K562 (cell line): ENCODE results near the gene MAD1L1.

Source experiments
- CAMTA2 ChIP-seq: fragments of 250-450 bp; sonication (Bioruptor Pico); conservative IDR thresholded peaks from 2 replicates; pipeline ENCODE4 v1.5.1; 2022
- ELF1 ChIP-seq: fragments of 200-800 bp; sonication (Bioruptor generic); IDR thresholded peaks from 2 replicates; pipeline ENCODE4 v1.6.1; 2016; ENCODE audit warnings: missing genetic modification characterization, missing compliant biosample characterization
- MYC ChIP-seq, 2 experiments: fragments of 250-450 bp in 1 of 2; sonication (Bioruptor Pico) in 1 of 2; IDR thresholded peaks; 2 replicates each; pipeline versions ENCODE4 v1.5.1 to v1.6.1; 2012 to 2021; ENCODE audit warnings: low read depth in 2 of 2, borderline replicate concordance in 1 of 2, improper control_type of control experiment in 1 of 2, low read length in 1 of 2, mild to moderate bottlenecking in 1 of 2, moderate library complexity in 1 of 2
- POLR2A ChIP-seq: fragments of 450-650 bp; conservative IDR thresholded peaks from 2 replicates; pipeline ENCODE4 v1.6.1; 2016
- SETDB1 ChIP-seq: IDR thresholded peaks from one replicate; pipeline ENCODE4 v1.6.1; 2012; ENCODE audit warnings: low read length, control low read depth, inconsistent platforms
- TEAD4 ChIP-seq, 2 experiments: sonication (generic) in 1 of 2; formaldehyde crosslinking in 1 of 2; IDR thresholded peaks; 2 replicates each; pipeline versions ENCODE4 v1.6.1 to v1.8.0; 2012 to 2022; ENCODE audit warnings: borderline replicate concordance in 1 of 2, inconsistent platforms in 1 of 2, low read length in 1 of 2, mild to moderate bottlenecking in 1 of 2, missing genetic modification reagents in 1 of 2
- YY1 ChIP-seq, 3 experiments: IDR thresholded peaks; 2 replicates each; pipeline ENCODE4 v1.6.1; 2011; ENCODE audit warnings: low read length in 2 of 3, mild to moderate bottlenecking in 2 of 3, moderate library complexity in 2 of 3, borderline replicate concordance in 1 of 3, control low read depth in 1 of 3, low read depth in 1 of 3; ENCODE audit not compliant: insufficient read depth in 3 of 3, insufficient replicate concordance in 2 of 3, control insufficient read depth in 1 of 3, insufficient read length in 1 of 3; ENCODE audit errors: extremely low read depth in 1 of 3
- ZNF253 ChIP-seq: fragments of 250-450 bp; sonication (Bioruptor Pico); conservative IDR thresholded peaks from 2 replicates; pipeline ENCODE4 v1.6.1; 2021; ENCODE audit warnings: mild to moderate bottlenecking

- no peak for TF ChIP-seq POLR2A
- no peak for TF ChIP-seq TEAD4 (IDR thresholded peaks at IDR 0.05; ENCODE audit: low read length)
- no peak for TF ChIP-seq TEAD4 (CRISPR knock-in tag; IDR thresholded peaks at IDR 0.05; ENCODE audit: borderline replicate concordance)
- TF ChIP-seq ZNF253: no peak
- TF ChIP-seq MYC (IDR thresholded peaks at IDR 0.05; ENCODE audit: low read depth, low read length): no peak
- TF ChIP-seq MYC (CRISPR knock-in tag; IDR thresholded peaks at IDR 0.05; ENCODE audit: borderline replicate concordance, low read depth): no peak
- no peak for TF ChIP-seq ELF1
- TF ChIP-seq YY1 (IDR thresholded peaks at IDR 0.05; ENCODE audit: borderline replicate concordance in 1 of 3, control insufficient read depth in 1 of 3, extremely low read depth in 1 of 3, insufficient read depth in 3 of 3, insufficient read length in 1 of 3, insufficient replicate concordance in 2 of 3, low read depth in 1 of 3, low read length in 2 of 3): no peak
- no peak for TF ChIP-seq SETDB1
- no peak for TF ChIP-seq CAMTA2 (CRISPR knock-in tag)
These were observed 283.1 kb downstream of the MAD1L1 start for GRCh38 chr7:1949681-1950055.
